GM23338 (cell line): ENCODE results near the gene ADAMTS17.

Experiments
- CREB1 ChIP-seq: fragments of 250-450 bp; sonication (Bioruptor Pico); IDR thresholded peaks from 2 replicates; pipeline ENCODE4 v1.5.0; 2020; ENCODE audit warnings: low read depth, mild to moderate bottlenecking, moderate library complexity
- EZH2 ChIP-seq: fragments of 200-600 bp; sonication (generic); IDR thresholded peaks from one replicate; pipeline ENCODE4 v1.8.0; 2017; ENCODE audit warnings: antibody characterized with exemption, mild to moderate bottlenecking, low read depth; ENCODE audit not compliant: unreplicated experiment
- JUNB ChIP-seq: IDR thresholded peaks from one replicate; pipeline ENCODE4 v1.6.1; 2016; ENCODE audit warnings: antibody characterized with exemption; ENCODE audit not compliant: unreplicated experiment
- POLR2AphosphoS5 ChIP-seq: IDR thresholded peaks from 2 replicates; pipeline ENCODE4 v1.6.1; 2016; ENCODE audit warnings: antibody characterized with exemption, low read depth
- TF ChIP-seq, protein P1 (sequence below), 2 experiments: fragments of 200-600 bp in 1 of 2; sonication (generic) in 1 of 2; conservative IDR thresholded peaks; 2 replicates each; pipeline versions ENCODE4 v1.5.1 to v1.6.1; 2016 to 2017; ENCODE audit warnings: antibody characterized with exemption in 2 of 2, low read depth in 2 of 2, mild to moderate bottlenecking in 2 of 2, moderate library complexity in 1 of 2
- TF ChIP-seq, protein P2 (sequence below): IDR thresholded peaks from one replicate; pipeline ENCODE4 v1.6.1; 2018; ENCODE audit warnings: antibody characterized with exemption; ENCODE audit not compliant: unreplicated experiment

DNA sequence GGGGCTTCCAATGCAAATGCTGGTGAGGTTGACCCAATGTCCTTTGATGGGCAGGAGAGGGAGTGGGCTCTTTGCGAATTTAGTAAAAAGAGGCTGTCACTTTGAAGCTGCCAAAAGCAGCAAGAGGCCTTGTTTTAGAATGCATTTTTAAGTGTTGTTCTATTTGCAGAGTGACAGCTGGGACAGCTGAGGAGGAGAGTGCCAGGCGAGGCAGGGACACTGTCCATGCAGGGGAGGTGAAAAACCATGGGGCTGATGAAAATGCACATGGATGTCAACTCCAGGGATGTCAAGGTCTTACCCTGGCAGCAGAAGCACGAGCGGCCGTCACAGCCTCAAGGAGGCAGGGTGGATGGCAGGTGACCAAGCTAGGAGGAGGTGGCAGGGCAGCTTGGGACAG is 279.8 kb downstream of the ADAMTS17 start:
- TF ChIP-seq POLR2AphosphoS5 (no peak), JUNB (no peak), EZH2 (no peak), CREB1 (no peak)
- TF ChIP-seq, protein P1, sequence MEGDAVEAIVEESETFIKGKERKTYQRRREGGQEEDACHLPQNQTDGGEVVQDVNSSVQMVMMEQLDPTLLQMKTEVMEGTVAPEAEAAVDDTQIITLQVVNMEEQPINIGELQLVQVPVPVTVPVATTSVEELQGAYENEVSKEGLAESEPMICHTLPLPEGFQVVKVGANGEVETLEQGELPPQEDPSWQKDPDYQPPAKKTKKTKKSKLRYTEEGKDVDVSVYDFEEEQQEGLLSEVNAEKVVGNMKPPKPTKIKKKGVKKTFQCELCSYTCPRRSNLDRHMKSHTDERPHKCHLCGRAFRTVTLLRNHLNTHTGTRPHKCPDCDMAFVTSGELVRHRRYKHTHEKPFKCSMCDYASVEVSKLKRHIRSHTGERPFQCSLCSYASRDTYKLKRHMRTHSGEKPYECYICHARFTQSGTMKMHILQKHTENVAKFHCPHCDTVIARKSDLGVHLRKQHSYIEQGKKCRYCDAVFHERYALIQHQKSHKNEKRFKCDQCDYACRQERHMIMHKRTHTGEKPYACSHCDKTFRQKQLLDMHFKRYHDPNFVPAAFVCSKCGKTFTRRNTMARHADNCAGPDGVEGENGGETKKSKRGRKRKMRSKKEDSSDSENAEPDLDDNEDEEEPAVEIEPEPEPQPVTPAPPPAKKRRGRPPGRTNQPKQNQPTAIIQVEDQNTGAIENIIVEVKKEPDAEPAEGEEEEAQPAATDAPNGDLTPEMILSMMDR (conservative IDR thresholded peaks at IDR 0.05; ENCODE audit: low read depth in 2 of 2): no peak
- TF ChIP-seq, protein P2, sequence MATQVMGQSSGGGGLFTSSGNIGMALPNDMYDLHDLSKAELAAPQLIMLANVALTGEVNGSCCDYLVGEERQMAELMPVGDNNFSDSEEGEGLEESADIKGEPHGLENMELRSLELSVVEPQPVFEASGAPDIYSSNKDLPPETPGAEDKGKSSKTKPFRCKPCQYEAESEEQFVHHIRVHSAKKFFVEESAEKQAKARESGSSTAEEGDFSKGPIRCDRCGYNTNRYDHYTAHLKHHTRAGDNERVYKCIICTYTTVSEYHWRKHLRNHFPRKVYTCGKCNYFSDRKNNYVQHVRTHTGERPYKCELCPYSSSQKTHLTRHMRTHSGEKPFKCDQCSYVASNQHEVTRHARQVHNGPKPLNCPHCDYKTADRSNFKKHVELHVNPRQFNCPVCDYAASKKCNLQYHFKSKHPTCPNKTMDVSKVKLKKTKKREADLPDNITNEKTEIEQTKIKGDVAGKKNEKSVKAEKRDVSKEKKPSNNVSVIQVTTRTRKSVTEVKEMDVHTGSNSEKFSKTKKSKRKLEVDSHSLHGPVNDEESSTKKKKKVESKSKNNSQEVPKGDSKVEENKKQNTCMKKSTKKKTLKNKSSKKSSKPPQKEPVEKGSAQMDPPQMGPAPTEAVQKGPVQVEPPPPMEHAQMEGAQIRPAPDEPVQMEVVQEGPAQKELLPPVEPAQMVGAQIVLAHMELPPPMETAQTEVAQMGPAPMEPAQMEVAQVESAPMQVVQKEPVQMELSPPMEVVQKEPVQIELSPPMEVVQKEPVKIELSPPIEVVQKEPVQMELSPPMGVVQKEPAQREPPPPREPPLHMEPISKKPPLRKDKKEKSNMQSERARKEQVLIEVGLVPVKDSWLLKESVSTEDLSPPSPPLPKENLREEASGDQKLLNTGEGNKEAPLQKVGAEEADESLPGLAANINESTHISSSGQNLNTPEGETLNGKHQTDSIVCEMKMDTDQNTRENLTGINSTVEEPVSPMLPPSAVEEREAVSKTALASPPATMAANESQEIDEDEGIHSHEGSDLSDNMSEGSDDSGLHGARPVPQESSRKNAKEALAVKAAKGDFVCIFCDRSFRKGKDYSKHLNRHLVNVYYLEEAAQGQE: no peak
